Measurements from ENCODE around the gene PARD3. TPM values are rescaled to one million over a fixed set of nuclear protein-coding genes. Genes with fewer than 3 reads are reported as not detected.

PARD3 gene
- polyA plus RNA-seq, 4 donors = 64.9 to 85.2 (median 73.4) TPM

GRCh38 chr10:34555653-34556052 lies 259.4 kb downstream of the PARD3 start:
- no peak for DNase-seq (ENCODE audit: low read depth in 4 of 4, low spot score in 2 of 4)

- no peak for DNase-seq (ENCODE audit: low read depth in 4 of 4, low spot score in 2 of 4)
Observed at GRCh38 chr10:34553747-34554146, 261.3 kb downstream of the PARD3 start.

GRCh38 chr10:34551295-34551694 lies 263.8 kb downstream of the PARD3 start:
- DNase-seq (ENCODE audit: low read depth in 4 of 4, low spot score in 2 of 4) = no peak

GRCh38 chr10:34549953-34550352 lies 265.1 kb downstream of the PARD3 start:
- DNase-seq (ENCODE audit: low read depth in 4 of 4, low spot score in 2 of 4) = no peak

GRCh38 chr10:34549001-34549400 lies 266.1 kb downstream of the PARD3 start:
- no peak for DNase-seq (ENCODE audit: low read depth in 4 of 4, low spot score in 2 of 4)

GRCh38 chr10:34548466-34548865 lies 266.6 kb downstream of the PARD3 start:
- DNase-seq (ENCODE audit: low read depth in 4 of 4, low spot score in 2 of 4) = no peak

GRCh38 chr10:34547695-34548094 lies 267.4 kb downstream of the PARD3 start:
- DNase-seq (ENCODE audit: low read depth in 4 of 4, low spot score in 2 of 4) = no peak

- DNase-seq (ENCODE audit: low read depth in 4 of 4, low spot score in 2 of 4) = peak; percentile 37 to 59 (median 48)
Observed at GRCh38 chr10:34547291-34547690, 267.8 kb downstream of the PARD3 start.

GRCh38 chr10:34544400-34544799 lies 270.7 kb downstream of the PARD3 start:
- no peak for DNase-seq (ENCODE audit: low read depth in 4 of 4, low spot score in 2 of 4)

GRCh38 chr10:34543716-34544115 lies 271.4 kb downstream of the PARD3 start:
- no peak for DNase-seq (ENCODE audit: low read depth in 4 of 4, low spot score in 2 of 4)

- DNase-seq (ENCODE audit: low read depth in 4 of 4, low spot score in 2 of 4) = no peak
Observed at GRCh38 chr10:34540492-34540891, 274.6 kb downstream of the PARD3 start.

GRCh38 chr10:34539533-34540315 lies 275.4 kb downstream of the PARD3 start:
- DNase-seq (ENCODE audit: low read depth in 4 of 4, low spot score in 2 of 4) = no peak

GRCh38 chr10:34538281-34538829 lies 276.7 kb downstream of the PARD3 start:
- no peak for DNase-seq (ENCODE audit: low read depth in 4 of 4, low spot score in 2 of 4)

- DNase-seq (ENCODE audit: low read depth in 4 of 4, low spot score in 2 of 4) = no peak
Observed at GRCh38 chr10:34537629-34538231, 277.4 kb downstream of the PARD3 start.

GRCh38 chr10:34535872-34536271 lies 279.2 kb downstream of the PARD3 start:
- DNase-seq (ENCODE audit: low read depth in 4 of 4, low spot score in 2 of 4) = no peak

- DNase-seq (ENCODE audit: low read depth in 4 of 4, low spot score in 2 of 4) = no peak
Observed at GRCh38 chr10:34530778-34531177, 284.3 kb downstream of the PARD3 start.

GRCh38 chr10:34528320-34528719 lies 286.8 kb downstream of the PARD3 start:
- no peak for DNase-seq (ENCODE audit: low read depth in 4 of 4, low spot score in 2 of 4)

- DNase-seq (ENCODE audit: low read depth in 4 of 4, low spot score in 2 of 4) = no peak
Observed at GRCh38 chr10:34526758-34527730, 288.1 kb downstream of the PARD3 start.

GRCh38 chr10:34526186-34526585 lies 288.9 kb downstream of the PARD3 start:
- no peak for DNase-seq (ENCODE audit: low read depth in 4 of 4, low spot score in 2 of 4)

GRCh38 chr10:34524369-34525091 lies 290.6 kb downstream of the PARD3 start:
- no peak for DNase-seq (ENCODE audit: low read depth in 4 of 4, low spot score in 2 of 4)
